NCI-H1105 (cell line): ENCODE data around the gene OPN3.

ENCODE experiments used
- DNase-seq: peaks from one replicate; lab custom pipeline; 2025; lab: John Stamatoyannopoulos, UW

The OPN3 gene

DNA sequence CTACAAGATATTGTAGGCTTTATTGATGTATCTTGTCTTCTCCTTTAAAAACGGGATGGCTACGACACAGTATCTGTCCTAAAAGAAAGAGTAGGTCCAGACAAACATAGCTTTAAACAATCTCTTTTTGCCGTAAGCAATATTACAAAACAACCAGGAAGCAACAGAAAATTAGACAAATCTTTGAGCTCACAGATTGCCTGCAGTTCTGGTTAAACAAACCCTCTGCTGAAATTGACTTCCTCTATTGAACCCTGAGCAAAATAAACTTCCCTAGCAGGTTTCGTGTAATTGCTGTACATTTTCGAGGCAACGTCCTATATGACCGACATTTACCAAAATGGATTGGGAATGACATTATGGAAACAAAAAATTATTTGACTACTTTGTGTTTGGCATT is 50.6 kb downstream of the OPN3 start:
- DNase-seq, result no peak

- DNase-seq, result no peak
Observed at GRCh38 chr1:241586905-241587512, 53.2 kb downstream of the OPN3 start.

GRCh38 chr1:241582921-241583321 is 57.2 kb downstream of the OPN3 start:
- DNase-seq, result no peak

GRCh38 chr1:241579434-241579833 is 60.7 kb downstream of the OPN3 start:
- no peak for DNase-seq

DNA sequence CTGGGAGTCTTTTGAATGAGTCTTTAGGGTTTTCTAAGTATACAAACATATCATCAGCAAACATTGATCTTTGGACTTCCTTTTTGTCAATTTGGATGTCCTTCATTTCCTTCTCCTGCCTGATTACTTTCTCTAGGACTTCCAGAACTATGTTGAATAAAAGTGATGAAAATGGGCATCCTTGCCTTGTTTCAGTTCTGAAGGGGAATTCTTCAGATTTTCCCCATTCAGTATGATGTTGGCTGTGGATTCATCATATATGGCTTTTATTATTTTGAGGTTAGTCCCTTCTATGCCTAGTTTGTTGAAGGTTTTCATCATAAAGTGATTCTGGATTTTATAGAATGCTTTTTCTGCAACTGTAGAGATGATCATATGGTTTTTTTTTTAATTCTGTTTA is 66.0 kb downstream of the OPN3 start:
- no peak for DNase-seq

GRCh38 chr1:241569848-241570247 is 70.3 kb downstream of the OPN3 start:
- no peak for DNase-seq

DNA sequence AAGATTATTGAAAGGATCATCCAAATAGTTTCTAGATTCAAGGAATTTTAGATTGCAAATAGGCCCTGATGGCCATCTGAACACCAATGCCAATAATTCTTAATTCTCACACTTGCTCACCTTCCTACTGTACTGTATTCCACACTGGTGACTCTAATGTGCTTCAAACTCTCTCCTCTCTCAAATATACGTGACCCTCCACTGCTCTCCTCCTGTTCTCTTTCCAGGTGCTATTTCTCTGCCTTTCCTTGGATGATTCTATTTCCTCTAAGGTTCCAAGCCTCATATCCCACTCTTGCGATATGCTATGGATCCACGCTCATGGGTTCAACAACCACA is 79.4 kb downstream of the OPN3 start:
- no peak for DNase-seq

- DNase-seq, result no peak
Observed at GRCh38 chr1:241560146-241560848, 79.9 kb downstream of the OPN3 start.

DNA sequence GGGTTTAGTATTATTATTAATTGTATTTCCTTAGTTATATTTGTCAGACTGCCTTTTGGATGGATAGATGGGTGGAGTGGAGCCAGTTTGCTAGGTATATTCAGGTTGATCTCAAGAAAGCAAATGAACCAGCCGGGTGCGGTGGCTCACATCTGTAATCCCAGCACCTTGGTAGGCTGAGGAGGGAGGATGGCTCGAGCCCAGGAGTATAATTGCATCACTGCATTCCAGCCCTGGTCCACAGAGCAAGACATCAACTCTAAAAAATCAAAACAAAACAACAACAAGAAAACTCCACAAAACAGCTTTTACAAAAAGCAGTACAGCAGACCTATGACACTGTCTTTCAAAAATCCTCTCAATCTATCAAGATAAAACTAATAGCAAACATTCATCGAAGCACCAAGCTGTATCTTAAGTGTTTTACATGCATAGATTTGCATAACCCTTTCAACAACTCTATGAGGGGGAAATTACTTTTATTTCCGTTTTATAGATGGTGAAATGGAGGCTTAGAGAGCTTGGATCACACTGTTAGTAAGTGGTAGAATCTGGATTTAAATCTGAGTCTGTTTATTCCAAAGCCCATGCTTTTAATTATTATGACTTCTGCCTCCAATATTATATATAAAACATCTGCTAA is 82.5 kb downstream of the OPN3 start:
- no peak for DNase-seq

DNA sequence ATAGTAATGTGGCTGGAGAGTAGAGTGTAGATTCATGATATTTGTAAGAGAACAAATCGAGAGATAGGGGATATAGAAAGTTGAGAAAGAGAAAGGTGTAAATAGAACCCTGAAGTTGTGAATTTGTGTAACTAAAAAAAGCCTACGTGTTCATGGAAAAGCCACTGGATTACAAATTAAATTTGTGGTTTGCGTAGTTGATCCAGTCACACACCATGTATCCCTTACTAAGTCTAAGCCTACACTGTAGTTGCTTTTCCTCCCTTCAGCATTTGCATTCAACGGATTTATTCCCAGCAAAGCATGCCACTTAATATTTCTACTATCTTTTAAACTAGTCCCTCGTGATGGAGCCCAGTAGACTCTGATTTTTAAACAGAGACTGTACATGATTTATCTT is 83.1 kb downstream of the OPN3 start:
- DNase-seq, result no peak

- DNase-seq, result no peak
Observed at GRCh38 chr1:241555526-241555925, 84.6 kb downstream of the OPN3 start.

DNA sequence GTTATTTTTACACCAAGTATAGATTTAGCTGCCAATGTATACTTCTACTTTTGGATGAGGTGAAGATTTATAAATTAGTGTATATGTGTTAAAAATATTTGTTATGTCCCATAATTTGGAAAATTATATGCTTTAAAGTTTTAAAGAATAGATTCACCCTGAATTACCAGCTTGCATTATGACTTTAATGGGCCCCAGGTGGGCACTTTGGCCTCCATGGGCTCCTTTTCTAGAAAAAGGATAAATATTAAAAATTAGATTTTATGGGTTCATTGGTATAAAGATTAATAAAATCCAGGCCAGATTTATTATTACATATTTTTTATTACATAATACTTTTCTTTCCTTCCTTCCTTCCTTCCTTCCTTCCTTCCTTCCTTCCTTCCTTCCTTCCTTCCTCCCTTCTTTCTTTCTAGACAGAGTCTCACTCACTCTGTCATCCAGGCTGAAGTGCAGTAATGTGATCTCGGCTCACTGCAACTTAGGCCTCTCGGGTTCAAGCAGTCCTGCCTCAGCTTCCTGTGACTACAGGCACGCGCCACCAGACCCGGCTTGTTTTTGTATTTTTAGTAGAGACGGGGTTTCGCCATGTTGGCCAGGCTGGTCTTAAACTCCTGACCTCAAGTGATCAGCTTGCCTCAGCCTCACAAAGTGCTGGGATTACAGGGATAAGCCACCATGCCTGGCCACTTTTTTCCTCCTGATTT is 86.1 kb downstream of the OPN3 start:
- no peak for DNase-seq

DNA sequence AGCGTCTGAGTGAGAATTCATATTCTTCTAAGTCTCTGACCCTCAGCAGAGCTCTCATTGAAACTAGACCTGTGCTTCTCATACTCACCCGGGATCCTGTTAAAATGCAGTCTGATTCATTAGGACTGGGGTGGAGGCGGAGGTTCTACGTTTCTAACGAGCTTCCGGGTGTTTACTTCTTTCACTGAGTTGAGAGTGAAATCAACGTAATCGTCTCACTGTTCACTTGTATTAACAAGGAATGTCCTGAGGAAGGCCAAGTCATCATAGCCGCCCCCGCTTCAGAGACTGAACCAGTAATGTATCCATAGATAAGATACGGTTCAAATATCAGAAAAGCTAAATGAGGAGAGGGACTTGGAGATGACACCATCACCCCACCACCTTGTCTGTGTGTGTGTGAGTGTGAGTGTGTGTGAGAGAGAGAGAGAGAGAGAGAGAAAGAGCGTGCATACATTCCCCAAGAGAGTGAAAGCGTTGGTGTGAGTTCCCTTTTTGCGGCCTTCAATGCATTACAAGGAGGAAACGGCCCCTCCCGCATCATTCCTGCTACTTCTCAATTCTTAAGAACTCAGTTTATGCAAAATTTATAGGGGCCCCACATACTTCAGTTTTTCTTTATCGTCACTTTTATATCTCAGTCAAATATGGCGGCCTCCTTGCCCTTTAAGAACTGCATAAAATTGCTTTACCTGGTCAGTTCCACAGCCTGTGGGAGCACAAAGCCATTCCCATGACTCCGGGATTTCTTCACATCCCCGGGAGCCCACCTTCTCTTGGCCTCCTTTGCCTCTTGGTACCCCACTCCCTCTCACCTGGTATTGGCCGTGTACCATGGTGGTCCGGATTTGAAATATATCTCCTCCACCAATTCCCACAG is 88.2 kb downstream of the OPN3 start:
- no peak for DNase-seq

DNA sequence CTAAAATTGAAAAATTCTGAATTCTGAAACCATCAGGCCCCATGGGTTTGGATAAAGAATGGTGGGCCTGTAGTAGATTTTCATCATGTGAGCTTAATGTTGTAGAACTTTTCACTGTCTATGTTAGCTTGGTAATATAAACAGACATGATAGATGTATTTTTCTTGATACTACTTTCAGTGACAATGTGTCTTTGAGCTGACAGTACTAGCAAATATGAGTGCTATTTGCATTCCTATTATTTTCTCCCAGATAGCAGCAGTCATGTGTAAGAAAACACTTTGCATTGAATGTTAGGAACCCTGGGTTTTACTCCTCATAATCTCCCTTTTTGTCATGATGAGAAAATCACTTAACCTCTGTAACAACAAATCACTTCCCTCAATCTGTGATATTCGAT is 89.9 kb downstream of the OPN3 start:
- DNase-seq, result no peak

DNA sequence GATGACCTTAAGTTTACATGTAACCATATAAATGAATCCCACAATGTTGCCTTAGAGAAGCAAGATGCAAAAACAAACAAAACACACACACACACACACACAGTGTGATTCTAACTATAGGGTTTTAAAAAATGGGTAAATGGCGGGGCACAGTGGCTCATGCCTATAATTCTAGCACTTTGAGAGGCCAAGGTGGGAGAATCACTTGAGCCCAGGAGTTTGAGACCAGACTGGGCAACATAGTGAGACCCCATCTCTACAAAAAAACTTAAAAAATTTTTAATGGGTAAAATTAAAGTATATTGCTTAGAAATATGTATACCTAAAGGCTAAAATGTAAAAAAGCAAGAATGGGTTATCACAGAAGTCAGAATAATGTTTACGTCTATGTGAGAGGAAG is 92.2 kb downstream of the OPN3 start:
- DNase-seq, result no peak
